GM12891 (cell line): Measurements from ENCODE around the gene GRN.
"Not testable (repeated sequence)": the region's sequence is repeated elsewhere in the genome, so short reads cannot be mapped to it uniquely, and the experiment has no call there.

Source experiments
- DNase-seq: peaks from one replicate; pipeline ENCODE4 v3.0.0; 2011; ENCODE audit warnings: low spot score; ENCODE audit not compliant: insufficient read length
- FAIRE-seq: peaks from 2 replicates; lab custom pipeline; 2011; peaks lifted over from hg19 to GRCh38; lab: Jason Lieb, UNC
- PAX5 ChIP-seq: IDR thresholded peaks from 2 replicates; pipeline ENCODE4 v1.6.1; 2011; ENCODE audit warnings: low read length, moderate library complexity, mild to moderate bottlenecking; ENCODE audit not compliant: insufficient read depth, severe bottlenecking
- POLR2A ChIP-seq: IDR thresholded peaks from 2 replicates; pipeline ENCODE4 v1.6.1; 2011; ENCODE audit warnings: low read depth, low read length, control low read depth
- POLR2AphosphoS5 ChIP-seq: IDR thresholded peaks from 2 replicates; pipeline ENCODE4 v1.6.1; 2011; ENCODE audit warnings: low read depth, low read length, control low read depth
- POU2F2 ChIP-seq: IDR thresholded peaks from 2 replicates; pipeline ENCODE4 v1.6.1; 2011; ENCODE audit warnings: low read depth, mild to moderate bottlenecking, control low read depth, low read length, moderate library complexity
- SPI1 ChIP-seq: IDR thresholded peaks from 2 replicates; pipeline ENCODE4 v1.6.1; 2011; ENCODE audit warnings: low read depth, low read length, control low read depth
- TAF1 ChIP-seq: IDR thresholded peaks from 2 replicates; pipeline ENCODE4 v1.6.1; 2011; ENCODE audit warnings: low read depth, low read length, control low read depth

The GRN gene

DNA sequence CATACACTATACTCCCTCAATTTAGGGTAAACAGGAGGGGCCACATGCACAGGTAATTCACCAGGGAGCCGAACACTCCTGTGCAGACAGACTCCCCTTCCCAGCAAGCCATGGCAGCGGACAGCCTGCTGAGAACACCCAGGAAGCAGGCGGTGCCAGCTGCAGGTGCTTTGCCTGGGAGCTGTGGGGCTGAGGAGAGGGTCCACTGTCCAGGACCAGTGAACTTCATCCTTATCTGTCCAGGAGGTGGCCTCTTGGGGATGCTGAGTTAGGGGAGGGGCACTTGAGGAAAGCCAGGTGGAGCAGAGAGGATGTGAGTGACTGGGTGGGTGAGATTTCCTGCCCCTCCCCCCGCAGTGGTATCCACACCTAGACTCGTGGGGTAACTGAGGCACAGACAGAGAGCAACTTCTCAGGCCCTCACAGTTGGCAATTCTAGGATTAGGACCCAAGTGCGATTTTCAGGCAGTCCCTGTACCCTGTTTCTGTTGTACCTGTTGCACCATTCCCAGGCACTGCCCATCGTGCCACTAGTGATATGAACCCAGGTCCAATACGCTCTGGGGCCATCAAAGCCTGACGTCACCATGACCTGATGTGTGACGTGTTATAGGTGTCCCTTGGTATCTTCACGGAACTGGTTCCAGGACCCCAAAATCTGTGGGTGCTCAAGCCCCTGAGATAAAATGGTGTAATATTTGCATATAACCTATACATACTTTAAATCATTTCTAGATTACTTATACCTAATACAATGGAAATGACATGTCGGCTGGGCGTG lies 1.2 kb downstream of the GRN start:
- TF ChIP-seq PAX5 (no peak), TAF1 (no peak), POU2F2 (no peak), POLR2A (no peak), POLR2AphosphoS5 (no peak), SPI1 (no peak)
- FAIRE-seq (peak; percentile 72), DNase-seq (no peak)

DNA sequence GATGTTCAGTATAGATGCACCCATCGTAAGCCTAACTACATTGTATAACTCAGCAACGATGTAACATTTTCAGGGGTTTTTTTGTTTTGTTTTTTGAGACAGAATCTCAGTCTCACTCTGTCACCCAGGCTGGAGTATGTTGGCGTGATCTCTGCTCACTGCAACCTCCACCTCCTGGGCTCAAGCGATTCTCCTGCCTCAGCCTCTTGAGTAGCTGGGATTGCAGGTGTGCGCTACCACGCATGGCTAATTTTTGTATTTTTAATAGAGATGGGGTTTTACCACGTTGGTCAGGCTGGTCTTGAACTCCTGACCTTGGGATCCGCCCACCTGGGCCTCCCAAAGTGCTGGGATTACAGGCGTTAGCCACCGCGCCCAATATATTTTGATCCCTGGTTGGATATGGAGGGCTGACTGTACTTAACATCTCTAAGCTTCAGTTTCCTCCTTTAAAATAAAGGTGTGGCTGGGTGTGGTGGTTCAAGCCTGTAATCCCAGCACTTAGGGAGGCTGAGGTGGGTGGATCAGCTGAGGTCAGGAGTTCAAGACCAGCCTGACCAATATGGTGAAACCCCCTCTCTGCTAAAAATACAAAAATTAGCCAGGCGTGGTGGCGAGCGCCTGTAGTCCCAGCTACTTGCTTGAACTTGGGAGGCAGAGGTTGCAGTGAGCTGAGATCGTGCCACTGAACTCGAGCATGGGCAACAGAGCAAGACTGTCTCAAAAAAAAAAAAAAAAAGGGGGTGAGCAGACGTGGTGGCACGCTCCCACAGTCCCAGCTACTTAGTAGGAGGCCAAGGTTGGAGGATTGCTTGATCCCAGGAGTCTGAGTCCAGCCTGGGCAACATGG lies 2.3 kb downstream of the GRN start:
- DNase-seq, result not testable (repeated sequence)
- peak; percentile 74 for FAIRE-seq
- peak; percentile 3 for TF ChIP-seq PAX5

DNA sequence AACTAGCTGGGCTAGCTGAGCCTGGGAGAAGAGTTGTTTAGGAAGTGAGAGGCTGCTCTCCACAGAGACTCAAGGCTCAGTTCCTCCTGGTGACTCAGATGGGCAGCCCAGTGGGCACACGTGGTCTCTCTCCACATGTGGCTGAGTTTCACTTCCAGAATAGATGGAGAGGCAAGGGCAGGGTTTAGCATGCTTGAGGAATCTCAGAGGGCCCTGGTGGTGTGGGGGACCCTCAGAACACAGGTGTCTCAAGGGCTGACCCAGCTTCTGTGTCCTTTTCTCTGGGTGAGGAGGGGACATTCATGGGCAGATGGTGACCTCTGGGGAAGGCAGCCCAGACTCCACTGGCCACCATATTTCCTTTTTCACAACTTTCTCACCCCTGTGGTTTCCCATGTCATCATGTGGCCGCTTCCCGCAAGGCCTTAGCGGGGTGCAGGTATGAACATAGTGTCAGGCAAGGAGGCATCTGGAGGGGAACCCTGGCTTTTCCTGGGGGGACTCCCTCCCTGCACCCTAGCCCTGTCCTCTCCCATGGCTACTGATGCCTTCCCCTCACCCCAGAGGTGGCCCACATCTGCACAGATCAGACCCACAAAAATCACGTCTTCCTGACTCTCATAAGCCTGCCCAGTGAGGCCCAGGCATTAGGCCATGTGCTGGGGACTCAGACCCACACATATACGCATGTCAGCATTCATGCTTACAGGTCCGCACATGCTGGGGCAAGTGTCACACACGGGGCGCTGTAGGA lies 3.3 kb downstream of the GRN start:
- FAIRE-seq (peak; percentile 94), DNase-seq (peak; percentile 71)
- peak; percentile 98 for TF ChIP-seq SPI1
- TF ChIP-seq POLR2AphosphoS5, result no peak; the same call in 1 of the 2 replicates
- no peak for TF ChIP-seq PAX5
- TF ChIP-seq TAF1, result peak; percentile 53
- peak; percentile 74; the same call in 1 of the 2 replicates for TF ChIP-seq POU2F2
- 0 out of 2 replicates have a peak, but pooled peaks have one; percentile 45 for TF ChIP-seq POLR2A

DNA sequence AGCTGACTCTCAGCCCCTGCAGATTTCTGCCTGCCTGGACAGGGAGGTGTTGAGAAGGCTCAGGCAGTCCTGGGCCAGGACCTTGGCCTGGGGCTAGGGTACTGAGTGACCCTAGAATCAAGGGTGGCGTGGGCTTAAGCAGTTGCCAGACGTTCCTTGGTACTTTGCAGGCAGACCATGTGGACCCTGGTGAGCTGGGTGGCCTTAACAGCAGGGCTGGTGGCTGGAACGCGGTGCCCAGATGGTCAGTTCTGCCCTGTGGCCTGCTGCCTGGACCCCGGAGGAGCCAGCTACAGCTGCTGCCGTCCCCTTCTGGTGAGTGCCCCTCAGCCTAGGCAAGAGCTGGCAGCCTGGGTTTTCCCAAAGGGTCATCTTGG lies 3.9 kb downstream of the GRN start:
- no peak for DNase-seq
- no peak for FAIRE-seq
- TF ChIP-seq POLR2A (no peak), PAX5 (no peak), TAF1 (no peak), POU2F2 (no peak), POLR2AphosphoS5 (no peak), SPI1 (no peak)

DNA sequence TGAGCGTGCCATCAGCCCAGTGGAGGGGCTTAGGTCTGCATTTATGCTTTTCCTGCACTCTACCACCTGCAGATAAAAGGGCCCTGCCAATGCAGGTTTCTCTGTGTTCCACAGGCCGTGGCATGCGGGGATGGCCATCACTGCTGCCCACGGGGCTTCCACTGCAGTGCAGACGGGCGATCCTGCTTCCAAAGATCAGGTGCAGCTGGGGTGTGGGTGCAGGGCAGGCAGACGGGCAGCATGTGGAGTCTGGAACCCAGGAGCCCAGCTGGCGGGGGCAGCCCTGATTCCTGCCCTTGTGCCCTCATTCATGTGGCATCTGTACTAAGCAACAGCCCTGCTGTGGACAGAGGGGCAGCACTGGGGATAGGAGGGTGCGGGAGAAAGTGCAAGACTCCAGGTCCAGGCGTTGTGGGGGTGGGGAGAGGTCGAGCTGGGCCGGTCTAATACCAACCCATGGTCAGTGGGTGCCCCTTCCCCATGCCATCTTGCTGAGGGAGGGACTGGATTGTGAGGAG lies 4.5 kb downstream of the GRN start:
- no peak for FAIRE-seq
- DNase-seq, result no peak
- no peak for TF ChIP-seq POLR2AphosphoS5
- TF ChIP-seq POLR2A, result no peak
- TF ChIP-seq TAF1, result no peak
- no peak for TF ChIP-seq PAX5
- TF ChIP-seq POU2F2, result no peak
- no peak for TF ChIP-seq SPI1

DNA sequence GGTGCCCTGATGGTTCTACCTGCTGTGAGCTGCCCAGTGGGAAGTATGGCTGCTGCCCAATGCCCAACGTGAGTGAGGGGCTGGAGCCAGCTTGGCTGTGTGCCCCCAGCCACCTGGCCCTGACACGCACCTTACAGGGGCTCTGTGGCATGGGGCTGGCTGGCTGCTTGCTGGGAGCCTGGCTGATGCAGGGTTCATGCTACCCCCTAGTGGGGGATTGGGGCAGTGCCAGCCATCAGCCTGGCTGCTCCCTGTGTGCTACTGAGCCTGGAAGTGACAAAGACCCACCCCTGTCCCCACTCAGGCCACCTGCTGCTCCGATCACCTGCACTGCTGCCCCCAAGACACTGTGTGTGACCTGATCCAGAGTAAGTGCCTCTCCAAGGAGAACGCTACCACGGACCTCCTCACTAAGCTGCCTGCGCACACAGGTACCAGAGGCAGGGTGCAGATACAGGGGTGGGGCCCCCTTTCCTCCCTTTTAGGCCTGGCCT lies 5.7 kb downstream of the GRN start:
- FAIRE-seq (peak; percentile 98), DNase-seq (peak; percentile 86)
- TF ChIP-seq POU2F2 (no peak), POLR2AphosphoS5 (no peak), POLR2A (no peak), PAX5 (no peak), SPI1 (no peak), TAF1 (no peak)

DNA sequence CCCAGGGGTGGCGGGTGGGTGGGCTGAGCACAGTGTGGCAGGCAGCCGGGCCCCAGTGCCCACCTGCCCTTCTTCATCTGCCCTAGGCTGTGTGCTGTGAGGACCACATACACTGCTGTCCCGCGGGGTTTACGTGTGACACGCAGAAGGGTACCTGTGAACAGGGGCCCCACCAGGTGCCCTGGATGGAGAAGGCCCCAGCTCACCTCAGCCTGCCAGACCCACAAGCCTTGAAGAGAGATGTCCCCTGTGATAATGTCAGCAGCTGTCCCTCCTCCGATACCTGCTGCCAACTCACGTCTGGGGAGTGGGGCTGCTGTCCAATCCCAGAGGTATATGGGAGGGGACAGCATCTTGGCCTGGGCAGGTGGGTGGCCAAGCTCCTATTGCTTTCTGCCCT lies 6.4 kb downstream of the GRN start:
- no peak for FAIRE-seq
- no peak for DNase-seq
- TF ChIP-seq TAF1 (no peak), PAX5 (no peak), POU2F2 (no peak)

DNA sequence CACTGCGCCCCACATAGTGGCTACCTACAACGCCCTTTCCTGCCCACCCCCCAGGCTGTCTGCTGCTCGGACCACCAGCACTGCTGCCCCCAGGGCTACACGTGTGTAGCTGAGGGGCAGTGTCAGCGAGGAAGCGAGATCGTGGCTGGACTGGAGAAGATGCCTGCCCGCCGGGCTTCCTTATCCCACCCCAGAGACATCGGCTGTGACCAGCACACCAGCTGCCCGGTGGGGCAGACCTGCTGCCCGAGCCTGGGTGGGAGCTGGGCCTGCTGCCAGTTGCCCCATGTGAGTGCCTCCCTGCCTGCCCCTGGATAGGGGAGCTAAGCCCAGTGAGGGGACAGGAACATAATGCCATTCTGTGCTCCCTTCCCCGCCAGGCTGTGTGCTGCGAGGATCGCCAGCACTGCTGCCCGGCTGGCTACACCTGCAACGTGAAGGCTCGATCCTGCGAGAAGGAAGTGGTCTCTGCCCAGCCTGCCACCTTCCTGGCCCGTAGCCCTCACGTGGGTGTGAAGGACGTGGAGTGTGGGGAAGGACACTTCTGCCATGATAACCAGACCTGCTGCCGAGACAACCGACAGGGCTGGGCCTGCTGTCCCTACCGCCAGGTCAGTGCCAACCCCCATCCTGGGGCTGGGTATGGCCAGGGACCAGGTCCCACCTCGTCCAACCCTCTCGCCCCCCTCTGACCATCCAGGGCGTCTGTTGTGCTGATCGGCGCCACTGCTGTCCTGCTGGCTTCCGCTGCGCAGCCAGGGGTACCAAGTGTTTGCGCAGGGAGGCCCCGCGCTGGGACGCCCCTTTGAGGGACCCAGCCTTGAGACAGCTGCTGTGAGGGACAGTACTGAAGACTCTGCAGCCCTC lies 7.1 kb downstream of the GRN start:
- FAIRE-seq (no peak), DNase-seq (no peak)
- TF ChIP-seq PAX5 (no peak), POLR2AphosphoS5 (no peak), POLR2A (no peak)
